Brain microvascular endothelial cell (primary cell): ENCODE measurements around the gene NNMT.

Experiments
- DNase-seq: peaks from one replicate; pipeline ENCODE4 v3.0.0-alpha.2; 2020
- H3K27ac ChIP-seq: fragments of 250-450 bp; sonication (Bioruptor Pico); 2 replicates; pipeline ENCODE4 v1.5.1; 2020; ENCODE audit warnings: mild to moderate bottlenecking, moderate library complexity
- H3K27me3 ChIP-seq: fragments of 250-450 bp; sonication (Bioruptor Pico); replicated peaks from 2 replicates; pipeline ENCODE4 v1.5.1; 2020; ENCODE audit warnings: mild to moderate bottlenecking
- H3K36me3 ChIP-seq: fragments of 250-450 bp; sonication (Bioruptor Pico); replicated peaks from 2 replicates; pipeline ENCODE4 v1.5.1; 2020; ENCODE audit warnings: mild to moderate bottlenecking
- H3K4me3 ChIP-seq: 2 replicates; pipeline ENCODE4 v1.5.1; 2011; ENCODE audit warnings: low read depth, mild to moderate bottlenecking, control low read depth, low read length, moderate library complexity
- in situ Hi-C: cut with HindIII; loops from 2 replicates; pipeline ENCODE4 v1.10.0; 2017; ENCODE audit warnings: low sequenced_read_pairs, low pct_ligation_motif_present
- TF ChIP-seq, protein P1 (sequence below): IDR thresholded peaks from 2 replicates; pipeline ENCODE4 v1.5.1; 2011; ENCODE audit warnings: low read depth, mild to moderate bottlenecking, moderate library complexity, low read length, control low read depth, inconsistent platforms; ENCODE audit errors: missing control alignments

The NNMT gene

DNA sequence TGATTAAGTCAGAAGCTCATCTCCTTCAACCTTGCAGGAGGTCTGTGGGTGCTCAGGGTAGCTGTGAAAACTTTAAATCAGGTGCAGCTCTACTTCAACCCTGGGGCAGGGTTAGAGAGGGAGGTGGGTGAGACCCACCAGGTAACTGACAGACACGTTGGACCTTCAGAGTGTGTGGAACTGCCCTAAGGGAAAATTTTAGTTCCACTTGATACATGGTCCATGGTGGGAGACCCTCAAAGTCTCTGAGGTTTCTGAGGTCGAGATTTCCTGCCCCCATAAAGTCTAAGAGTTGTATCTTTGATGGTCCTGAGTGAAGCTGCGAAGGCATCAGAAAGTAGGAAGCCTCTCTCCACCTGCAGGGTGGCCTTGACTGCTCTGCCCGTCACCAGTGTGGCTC is 23.9 kb upstream of the NNMT start:
- Histone ChIP-seq H3K36me3 (no peaks in the 10 kb centered on the region), H3K27ac (no peak overlapping the region), H3K4me3 (no peak overlapping the region), H3K27me3 (no peaks in the 10 kb centered on the region)
- TF ChIP-seq, protein P1, sequence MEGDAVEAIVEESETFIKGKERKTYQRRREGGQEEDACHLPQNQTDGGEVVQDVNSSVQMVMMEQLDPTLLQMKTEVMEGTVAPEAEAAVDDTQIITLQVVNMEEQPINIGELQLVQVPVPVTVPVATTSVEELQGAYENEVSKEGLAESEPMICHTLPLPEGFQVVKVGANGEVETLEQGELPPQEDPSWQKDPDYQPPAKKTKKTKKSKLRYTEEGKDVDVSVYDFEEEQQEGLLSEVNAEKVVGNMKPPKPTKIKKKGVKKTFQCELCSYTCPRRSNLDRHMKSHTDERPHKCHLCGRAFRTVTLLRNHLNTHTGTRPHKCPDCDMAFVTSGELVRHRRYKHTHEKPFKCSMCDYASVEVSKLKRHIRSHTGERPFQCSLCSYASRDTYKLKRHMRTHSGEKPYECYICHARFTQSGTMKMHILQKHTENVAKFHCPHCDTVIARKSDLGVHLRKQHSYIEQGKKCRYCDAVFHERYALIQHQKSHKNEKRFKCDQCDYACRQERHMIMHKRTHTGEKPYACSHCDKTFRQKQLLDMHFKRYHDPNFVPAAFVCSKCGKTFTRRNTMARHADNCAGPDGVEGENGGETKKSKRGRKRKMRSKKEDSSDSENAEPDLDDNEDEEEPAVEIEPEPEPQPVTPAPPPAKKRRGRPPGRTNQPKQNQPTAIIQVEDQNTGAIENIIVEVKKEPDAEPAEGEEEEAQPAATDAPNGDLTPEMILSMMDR: no peak
- no peak for DNase-seq
- in situ Hi-C loops: loop anchor here (25.0 kb wide), 2 partner anchors 235 to 360 kb away; partner anchors contain the start of gene HTR3B

DNA sequence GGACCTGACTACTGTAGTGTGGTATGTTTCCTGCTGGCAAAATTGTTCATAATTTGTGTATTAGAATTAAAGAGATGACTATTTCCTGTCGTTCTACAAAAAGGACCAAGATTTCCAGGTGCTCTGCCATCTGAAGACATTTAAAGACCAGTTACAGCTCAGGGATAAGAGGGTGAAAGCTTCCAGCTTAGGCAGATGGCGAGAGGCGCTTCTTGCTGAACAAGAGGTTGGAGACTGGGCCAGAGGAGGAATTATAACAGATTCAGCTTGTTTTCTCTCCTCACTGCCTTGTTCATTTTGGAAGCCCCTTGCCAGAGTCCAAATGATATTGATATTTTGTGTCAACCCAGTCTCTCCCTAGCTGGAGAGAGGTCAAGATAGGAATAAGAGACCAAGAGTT is 23.1 kb upstream of the NNMT start:
- H3K36me3 ChIP-seq: no peaks in the 10 kb centered on the region
- in situ Hi-C loops: loop anchor here (25.0 kb wide), 2 partner anchors 236 to 361 kb away; partner anchors contain the start of gene HTR3B
- no peak overlapping the region for H3K4me3 ChIP-seq
- no peak for DNase-seq
- no peaks in the 10 kb centered on the region for H3K27me3 ChIP-seq
- TF ChIP-seq, protein P1: no peak
- no peak overlapping the region for H3K27ac ChIP-seq

DNA sequence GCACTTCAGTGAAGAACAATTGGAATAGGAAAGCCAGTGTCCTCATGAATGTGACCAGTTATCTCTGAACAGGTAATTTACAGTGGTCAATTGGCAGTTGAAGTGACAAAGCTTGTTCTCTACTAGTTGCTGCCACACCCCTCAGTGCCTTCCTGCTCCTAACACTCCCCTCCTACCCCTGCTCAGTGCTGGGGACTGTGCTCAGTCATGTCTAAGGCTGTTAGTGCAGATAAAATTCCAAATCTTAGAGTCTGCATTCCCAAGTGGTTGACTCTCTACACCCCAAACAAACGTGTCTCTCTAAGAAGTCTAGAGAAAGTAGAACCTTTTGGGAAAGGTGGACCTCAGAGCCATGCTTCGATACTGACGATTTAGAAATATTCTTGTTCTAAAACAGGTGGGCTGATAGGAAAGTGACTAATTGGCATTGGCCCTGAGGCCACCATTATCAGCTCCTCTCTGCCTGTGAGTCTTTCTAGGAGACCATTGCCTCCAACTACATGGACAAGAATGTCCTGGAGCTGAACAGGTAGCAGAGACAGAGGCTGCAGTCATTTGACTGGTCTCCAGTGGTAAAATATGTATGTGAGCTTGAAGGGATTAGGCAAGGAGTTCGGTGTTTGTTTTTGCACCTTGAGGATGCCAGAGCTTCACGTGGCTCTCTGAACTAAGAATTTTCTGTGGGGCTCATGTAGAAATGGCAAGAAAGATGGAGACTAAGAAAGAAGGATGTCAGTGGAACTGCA is 22.1 kb upstream of the NNMT start:
- no peaks in the 10 kb centered on the region for H3K27me3 ChIP-seq
- in situ Hi-C loops: loop anchor here (25.0 kb wide), 2 partner anchors 237 to 362 kb away; partner anchors contain the start of gene HTR3B
- H3K36me3 ChIP-seq: no peaks in the 10 kb centered on the region
- DNase-seq: no peak
- H3K27ac ChIP-seq: no peak overlapping the region
- H3K4me3 ChIP-seq: no peak overlapping the region
- TF ChIP-seq, protein P1: no peak

DNA sequence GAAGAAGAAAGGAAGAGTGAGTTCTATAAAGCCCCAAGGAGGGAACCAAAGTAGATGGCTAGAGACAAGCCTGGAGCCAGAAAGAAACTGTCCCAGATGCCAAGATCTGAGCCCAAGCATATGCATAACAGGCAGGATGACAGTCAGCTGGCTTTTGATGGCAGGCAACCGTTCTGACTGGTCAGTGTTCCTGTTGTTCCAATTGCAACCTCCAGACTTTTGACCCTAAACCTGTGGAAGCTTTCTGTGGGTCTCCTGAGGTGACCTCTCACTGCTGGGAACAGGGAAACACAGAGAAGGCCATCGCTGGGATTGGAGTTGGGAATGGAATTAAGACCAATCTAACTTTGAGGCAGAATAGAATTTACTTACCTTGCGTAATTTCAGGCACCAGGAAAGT is 21.6 kb upstream of the NNMT start:
- TF ChIP-seq, protein P1: no peak
- H3K36me3 ChIP-seq: no peaks in the 10 kb centered on the region
- no peak for DNase-seq
- in situ Hi-C loops: loop anchor here (25.0 kb wide), 2 partner anchors 237 to 362 kb away; partner anchors contain the start of gene HTR3B
- H3K27ac ChIP-seq: no peak overlapping the region
- H3K4me3 ChIP-seq: no peak overlapping the region
- H3K27me3 ChIP-seq: no peaks in the 10 kb centered on the region

DNA sequence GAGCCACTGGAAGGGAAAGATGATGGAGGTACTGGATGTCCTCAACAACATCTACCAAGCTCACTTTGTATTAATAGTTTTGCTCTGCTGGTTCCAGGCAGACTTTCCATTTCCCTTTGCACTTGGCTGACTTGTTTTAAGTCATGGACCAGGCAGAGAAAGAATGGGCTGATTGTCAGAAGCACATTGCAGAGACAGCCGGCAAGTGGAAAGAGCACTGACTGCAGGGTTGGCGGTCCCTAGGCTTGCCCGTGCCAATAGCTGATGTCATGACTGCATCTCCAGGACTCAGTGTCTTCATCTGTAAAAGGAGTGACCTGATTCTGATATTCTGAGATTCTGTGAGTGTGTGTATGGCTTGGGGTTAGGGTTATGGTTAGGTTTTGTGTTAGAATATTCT is 20.9 kb upstream of the NNMT start:
- Histone ChIP-seq H3K36me3 (no peaks in the 10 kb centered on the region), H3K27ac (no peak overlapping the region), H3K27me3 (no peaks in the 10 kb centered on the region), H3K4me3 (no peak overlapping the region)
- in situ Hi-C loops: no loop called here
- no peak for DNase-seq
- TF ChIP-seq, protein P1: no peak

DNA sequence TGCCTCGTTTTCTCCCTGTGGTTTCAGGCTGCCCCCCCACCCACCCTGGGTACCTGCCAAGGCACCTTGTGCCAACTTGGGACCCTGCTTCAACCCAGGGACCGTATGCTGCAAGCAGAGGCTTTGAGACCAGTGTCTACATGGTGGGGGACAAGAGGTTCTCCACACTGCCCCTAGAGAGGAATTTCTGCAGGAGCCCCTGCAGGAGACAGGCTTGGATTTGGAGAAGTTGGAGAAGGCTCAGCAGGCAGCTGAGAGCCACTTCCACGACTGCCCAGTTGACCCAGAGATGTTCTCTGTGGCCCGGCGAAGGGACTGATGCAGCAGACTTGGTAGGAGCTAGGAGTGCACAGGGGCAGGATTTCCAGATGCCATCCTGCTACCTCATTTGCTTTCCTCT is 20.1 kb upstream of the NNMT start:
- Histone ChIP-seq H3K4me3 (no peak overlapping the region), H3K27me3 (no peaks in the 10 kb centered on the region), H3K27ac (no peak overlapping the region), H3K36me3 (no peaks in the 10 kb centered on the region)
- TF ChIP-seq, protein P1: no peak
- in situ Hi-C loops: no loop called here
- no peak for DNase-seq
